DOHH2 (cell line): ENCODE results near the gene GCLM.

Experiments used
- H3F3A ChIP-seq: fragments of 200-600 bp; sonication (generic), shearing (Covaris generic); 2 replicates; pipeline ENCODE4 v1.6.0; 2016; ENCODE audit warnings: antibody characterized with exemption, mild to moderate bottlenecking; ENCODE audit not compliant: control insufficient read depth, insufficient read depth
- H3K27ac ChIP-seq: fragments of 200-600 bp; sonication (generic); 2 replicates; pipeline ENCODE4 v1.5.1; 2014; ENCODE audit warnings: low read depth, mild to moderate bottlenecking, low read length, moderate library complexity
- H3K27me3 ChIP-seq: fragments of 200-600 bp; sonication (generic); 2 replicates; pipeline ENCODE4 v1.6.1; 2014; ENCODE audit warnings: mild to moderate bottlenecking, low read length, mixed read lengths; ENCODE audit not compliant: control insufficient read depth
- H3K36me3 ChIP-seq: fragments of 200-600 bp; sonication (generic); 2 replicates; pipeline ENCODE4 v1.6.1; 2014; ENCODE audit warnings: mild to moderate bottlenecking, low read length, moderate library complexity, mixed read lengths; ENCODE audit not compliant: control insufficient read depth
- H3K4me1 ChIP-seq: fragments of 200-600 bp; sonication (generic); 2 replicates; pipeline ENCODE4 v1.6.1; 2014; ENCODE audit warnings: mild to moderate bottlenecking, low read length, mixed read lengths; ENCODE audit not compliant: control insufficient read depth
- H3K4me2 ChIP-seq: fragments of 200-600 bp; sonication (generic); 2 replicates; pipeline ENCODE4 v1.6.0; 2014; ENCODE audit warnings: mild to moderate bottlenecking, low read length, moderate library complexity
- H3K4me3 ChIP-seq: fragments of 200-600 bp; sonication (generic); 2 replicates; pipeline ENCODE4 v1.5.1; 2014; ENCODE audit warnings: mild to moderate bottlenecking, low read length, mixed read lengths
- H3K79me2 ChIP-seq: fragments of 200-600 bp; sonication (generic); 2 replicates; pipeline ENCODE4 v1.6.1; 2014; ENCODE audit warnings: mild to moderate bottlenecking, low read length, mixed read lengths; ENCODE audit not compliant: control insufficient read depth
- H3K9me2 ChIP-seq: fragments of 200-600 bp; sonication (generic); replicated peaks from 2 replicates; pipeline ENCODE4 v1.6.1; 2014; ENCODE audit warnings: mild to moderate bottlenecking, low read length, mixed read lengths; ENCODE audit not compliant: control insufficient read depth
- H3K9me3 ChIP-seq: fragments of 200-600 bp; sonication (generic); 2 replicates; pipeline ENCODE4 v1.6.1; 2014; ENCODE audit warnings: antibody characterized with exemption, low read length, mixed read lengths; ENCODE audit not compliant: control insufficient read depth, insufficient read depth
- H4K20me1 ChIP-seq: fragments of 200-600 bp; sonication (generic); 2 replicates; pipeline ENCODE4 v1.6.0; 2014; ENCODE audit warnings: low read depth, mild to moderate bottlenecking, antibody characterized with exemption, low read length, moderate library complexity; ENCODE audit not compliant: control insufficient read depth, insufficient read depth
- CTCF ChIP-seq: fragments of 200-600 bp; sonication (generic); IDR thresholded peaks from one replicate; pipeline ENCODE4 v1.5.1; 2014; ENCODE audit warnings: antibody characterized with exemption, mild to moderate bottlenecking, low read depth, low read length; ENCODE audit not compliant: poor library complexity, severe bottlenecking
- EZH2phosphoT487 ChIP-seq: fragments of 200-600 bp; sonication (generic); IDR thresholded peaks from 2 replicates; pipeline ENCODE4 v1.6.1; 2017; ENCODE audit warnings: borderline replicate concordance, mild to moderate bottlenecking, antibody characterized with exemption, low read length, moderate library complexity, mixed read lengths

GCLM gene

GRCh38 chr1:93910305-93910704 lies 1.1 kb upstream of the GCLM start:
- Histone ChIP-seq H3K27ac (no peak overlapping the region), H3F3A (peaks cover 7% of the 10 kb centered on the region)

GRCh38 chr1:93908394-93909145 lies 660 bp downstream of the GCLM start:
- H3K4me2 ChIP-seq: peak overlapping the region; percentile 92
- H3K36me3 ChIP-seq: peaks cover 5% of the 10 kb centered on the region; the same call in 1 of the 2 replicates
- H3K27ac ChIP-seq: peak overlapping the region; percentile 24
- no peaks in the 10 kb centered on the region for H4K20me1 ChIP-seq
- peaks cover 7% of the 10 kb centered on the region for H3F3A ChIP-seq
- H3K79me2 ChIP-seq: peaks cover 52% of the 10 kb centered on the region
- peak overlapping the region; percentile 87 for H3K4me3 ChIP-seq
- H3K4me1 ChIP-seq: peaks cover 48% of the 10 kb centered on the region
- H3K27me3 ChIP-seq: no peaks in the 10 kb centered on the region
- H3K9me3 ChIP-seq: no peaks in the 10 kb centered on the region
- no peak for TF ChIP-seq CTCF
- no peaks in the 10 kb centered on the region for H3K9me2 ChIP-seq

More at GRCh38 chr1:93910305-93910704, 1.1 kb upstream of the GCLM start:
- Histone ChIP-seq H3K4me1 (peaks cover 32% of the 10 kb centered on the region), H3K9me2 (no peaks in the 10 kb centered on the region), H3K9me3 (no peaks in the 10 kb centered on the region), H3K4me2 (peak overlapping the region; percentile 78), H3K79me2 (peaks cover 35% of the 10 kb centered on the region), H3K36me3 (no peaks in the 10 kb centered on the region), H4K20me1 (no peaks in the 10 kb centered on the region), H3K4me3 (peak overlapping the region; percentile 87), H3K27me3 (no peaks in the 10 kb centered on the region)
- TF ChIP-seq EZH2phosphoT487 (no peak), CTCF (no peak)

GRCh38 chr1:93907718-93908117 lies 1.5 kb downstream of the GCLM start:
- Histone ChIP-seq H3K9me3 (no peaks in the 10 kb centered on the region), H3K4me2 (peak overlapping the region; percentile 92), H3K27me3 (no peaks in the 10 kb centered on the region), H3K4me1 (peaks cover 48% of the 10 kb centered on the region), H3K36me3 (peaks cover 5% of the 10 kb centered on the region; the same call in 1 of the 2 replicates), H4K20me1 (no peaks in the 10 kb centered on the region), H3K27ac (no peak overlapping the region), H3K79me2 (peaks cover 52% of the 10 kb centered on the region), H3F3A (peaks cover 7% of the 10 kb centered on the region), H3K4me3 (peak overlapping the region; percentile 87), H3K9me2 (no peaks in the 10 kb centered on the region)
- TF ChIP-seq CTCF (no peak), EZH2phosphoT487 (no peak)
